IMR-90 (cell line): ENCODE measurements around the gene PIMREG. TPM values are rescaled to one million over a fixed set of nuclear protein-coding genes. Genes with fewer than 3 reads are reported as not detected.

ENCODE experiments used
- ATAC-seq: fragments of 200-7000 bp; cut with Tn5 transposase; 2 replicates; pipeline ENCODE4 v1.9.1; 2020; ENCODE audit warnings: low read depth, mild to moderate bottlenecking, moderate library complexity
- BruUV-seq: library from RNA; stranded (reverse); fragments of 400-500 nt; replicated peaks from 2 replicates; lab custom pipeline; 2021; lab: Mats Ljungman, UMichigan
- CTCF ChIA-PET: fragments of 300-600 bp; formaldehyde crosslinking; extraction: SDS; loops from one replicate; lab custom pipeline; 2021; ENCODE audit warnings: antibody characterized with exemption; lab: Yijun Ruan, JAX
- POLR2A ChIA-PET: fragments of 300-600 bp; sonication (Branson Sonifier 250); formaldehyde crosslinking; loops from one replicate; lab custom pipeline; 2022; ENCODE audit warnings: antibody characterized with exemption; ENCODE audit not compliant: unreplicated experiment; lab: Charles Lee
- DNase-seq: peaks from one replicate; pipeline ENCODE4 v3.0.0; 2013
- H2AFZ ChIP-seq: replicated peaks from 2 replicates; pipeline ENCODE3; 2013; ENCODE audit warnings: low read length, mild to moderate bottlenecking; ENCODE audit not compliant: poor library complexity
- H2AK5ac ChIP-seq: 2 replicates; pipeline ENCODE4 v1.6.1; 2013; ENCODE audit warnings: low read depth, low read length, inconsistent platforms
- H2AK9ac ChIP-seq: replicated peaks from 2 replicates; pipeline ENCODE3; 2013; ENCODE audit warnings: mild to moderate bottlenecking, low read depth, low read length, moderate library complexity; ENCODE audit not compliant: poor library complexity
- H2BK120ac ChIP-seq: 2 replicates; pipeline ENCODE4 v1.6.1; 2013; ENCODE audit warnings: low read depth, low read length, inconsistent platforms
- H2BK15ac ChIP-seq: 3 replicates; pipeline ENCODE4 v1.6.1; 2013; ENCODE audit warnings: low read depth, low read length, inconsistent platforms
- H2BK20ac ChIP-seq: 2 replicates; pipeline ENCODE4 v1.6.1; 2013; ENCODE audit warnings: low read depth, mild to moderate bottlenecking, inconsistent platforms, low read length, moderate library complexity
- H2BK5ac ChIP-seq: 2 replicates; pipeline ENCODE4 v1.6.1; 2013; ENCODE audit warnings: mild to moderate bottlenecking, low read depth, low read length, inconsistent platforms; ENCODE audit not compliant: poor library complexity, severe bottlenecking
- H3K14ac ChIP-seq: replicated peaks from 2 replicates; pipeline ENCODE4 v1.6.1; 2013; ENCODE audit warnings: low read depth, low read length, inconsistent platforms
- H3K18ac ChIP-seq: 2 replicates; pipeline ENCODE4 v1.6.1; 2013; ENCODE audit warnings: low read depth, low read length, control low read depth
- H3K23ac ChIP-seq: 2 replicates; pipeline ENCODE4 v1.6.1; 2013; ENCODE audit warnings: low read depth, low read length, inconsistent platforms
- H3K27ac ChIP-seq: 2 replicates; pipeline ENCODE4 v1.5.1; 2013; ENCODE audit warnings: mild to moderate bottlenecking, control low read depth, low read length; ENCODE audit not compliant: insufficient read depth
- H3K27me3 ChIP-seq: 2 replicates; pipeline ENCODE4 v1.6.1; 2013; ENCODE audit warnings: low read length; ENCODE audit not compliant: control insufficient read depth, insufficient read depth
- H3K36me3 ChIP-seq: 2 replicates; pipeline ENCODE4 v1.6.1; 2013; ENCODE audit warnings: low read length, mixed read lengths; ENCODE audit not compliant: control insufficient read depth, insufficient read depth
- H3K4ac ChIP-seq: 2 replicates; pipeline ENCODE4 v1.6.1; 2013; ENCODE audit warnings: low read depth, low read length, inconsistent platforms
- H3K4me1 ChIP-seq: 2 replicates; pipeline ENCODE4 v1.6.1; 2013; ENCODE audit warnings: low read length, mixed read lengths; ENCODE audit not compliant: control insufficient read depth, insufficient read depth
- H3K4me2 ChIP-seq: 2 replicates; pipeline ENCODE4 v1.6.1; 2013; ENCODE audit warnings: low read depth, mild to moderate bottlenecking, control low read depth, low read length, moderate library complexity
- H3K4me3 ChIP-seq: 2 replicates; pipeline ENCODE4 v1.5.1; 2013; ENCODE audit warnings: low read depth, mild to moderate bottlenecking, control low read depth, low read length, moderate library complexity; ENCODE audit not compliant: insufficient read depth
- H3K56ac ChIP-seq: 2 replicates; pipeline ENCODE4 v1.6.1; 2013; ENCODE audit warnings: low read length, inconsistent platforms; ENCODE audit not compliant: insufficient read depth; ENCODE audit errors: extremely low read depth
- H3K79me1 ChIP-seq, 2 experiments: 2 replicates each; pipeline ENCODE4 v1.6.1; 2013; ENCODE audit warnings: low read length in 2 of 2, inconsistent platforms in 1 of 2, low read depth in 1 of 2
- H3K9ac ChIP-seq: 2 replicates; pipeline ENCODE4 v1.6.1; 2013; ENCODE audit warnings: low read depth, low read length, control low read depth
- H3K9me1 ChIP-seq: 2 replicates; pipeline ENCODE4 v1.6.1; 2013; ENCODE audit warnings: low read length, inconsistent platforms; ENCODE audit not compliant: insufficient read depth
- H3K9me3 ChIP-seq: 2 replicates; pipeline ENCODE4 v1.6.1; 2013; ENCODE audit warnings: low read length; ENCODE audit not compliant: control insufficient read depth, insufficient read depth
- H4K20me1 ChIP-seq: 2 replicates; pipeline ENCODE4 v1.6.1; 2013; ENCODE audit warnings: low read length, inconsistent platforms; ENCODE audit not compliant: insufficient read depth
- H4K5ac ChIP-seq: 2 replicates; pipeline ENCODE4 v1.6.1; 2013; ENCODE audit warnings: mild to moderate bottlenecking, low read depth, low read length, control low read depth
- H4K8ac ChIP-seq, 2 experiments: 2 replicates each; pipeline ENCODE4 v1.6.1; 2013; ENCODE audit warnings: low read depth in 2 of 2, low read length in 2 of 2, control low read depth in 1 of 2, inconsistent platforms in 1 of 2
- H4K91ac ChIP-seq: 2 replicates; pipeline ENCODE4 v1.6.1; 2013; ENCODE audit warnings: low read depth, low read length, inconsistent platforms; ENCODE audit not compliant: insufficient read depth
- BHLHE40 ChIP-seq: fragments of 150-350 bp; IDR thresholded peaks from 2 replicates; pipeline ENCODE4 v1.6.1; 2016; ENCODE audit warnings: mild to moderate bottlenecking, low read depth, low read length
- CEBPB ChIP-seq: IDR thresholded peaks from 2 replicates; pipeline ENCODE4 v1.6.1; 2012; ENCODE audit warnings: low read depth, low read length, improper control_type of control experiment
- MAZ ChIP-seq: IDR thresholded peaks from 2 replicates; pipeline ENCODE4 v1.6.1; 2012; ENCODE audit warnings: low read depth, mild to moderate bottlenecking, low read length, improper control_type of control experiment, moderate library complexity, borderline replicate concordance
- MXI1 ChIP-seq: IDR thresholded peaks from 2 replicates; pipeline ENCODE4 v1.6.1; 2012; ENCODE audit warnings: low read depth, mild to moderate bottlenecking, low read length, moderate library complexity, borderline replicate concordance
- RCOR1 ChIP-seq: IDR thresholded peaks from 2 replicates; pipeline ENCODE4 v1.6.1; 2012; ENCODE audit warnings: mild to moderate bottlenecking, low read length, improper control_type of control experiment; ENCODE audit not compliant: insufficient replicate concordance
- RFX5 ChIP-seq: IDR thresholded peaks from 2 replicates; pipeline ENCODE4 v1.8.0; 2012; ENCODE audit warnings: low read depth, mild to moderate bottlenecking, low read length, moderate library complexity
- SMC3 ChIP-seq: fragments of 150-350 bp; IDR thresholded peaks from 2 replicates; pipeline ENCODE4 v1.6.1; 2016; ENCODE audit warnings: low read depth, mild to moderate bottlenecking, antibody characterized with exemption, low read length, moderate library complexity
- WGBS, 2 experiments: methylation state at CpG; one replicate each; pipeline versions ENCODE4 v1.1.5 to v1.1.7; 2013; ENCODE audit warnings: missing lambda C conversion rate in 2 of 2; ENCODE audit not compliant: insufficient read length in 1 of 2; ENCODE audit errors: extremely low coverage in 2 of 2; 5-methylcytosine and 5-hydroxymethylcytosine counted together
- dilution Hi-C: fragments of 300-500 bp; cut with HindIII; formaldehyde crosslinking; loops from one replicate; pipeline ENCODE4 v1.14.3; 2018; ENCODE audit warnings: low sequenced_read_pairs; ENCODE audit not compliant: unreplicated experiment
- in situ Hi-C: fragments of 300-500 bp; cut with MboI; formaldehyde crosslinking; loops from 3 replicates; pipeline ENCODE4 v1.14.3; 2019; ENCODE audit warnings: low sequenced_read_pairs, inconsistent platforms, mixed read lengths
- intact Hi-C: fragments of 100-400 bp; cut with micrococcal nuclease; formaldehyde crosslinking; loops from 2 replicates; pipeline ENCODE4 v1.10.0; 2022
- polyA plus RNA-seq, 3 experiments: library from polyadenylated mRNA; depleted of rRNA; stranded (reverse); fragments of >200 nt; gene quantifications; 2 replicates each; pipeline ENCODE4 v1.2.3, GENCODE V29; 2012; ENCODE audit warnings: low replicate concordance in 1 of 3
- total RNA-seq: library from RNA; depleted of rRNA; stranded (reverse); fragments of >200 nt; gene quantifications from 2 replicates; pipeline ENCODE4 v1.2.3, GENCODE V29; 2012
- TF ChIP-seq, protein P1 (sequence below): fragments of 150-350 bp; IDR thresholded peaks from 2 replicates; pipeline ENCODE4 v1.6.1; 2017; ENCODE audit warnings: mild to moderate bottlenecking, antibody characterized with exemption, low read length, low read depth
- TF ChIP-seq, protein P2 (sequence below): conservative IDR thresholded peaks from 2 replicates; pipeline ENCODE4 v1.5.1; 2012; ENCODE audit warnings: mild to moderate bottlenecking, low read depth, low read length, improper control_type of control experiment

Gene PIMREG
- total and polyA plus RNA-seq, 2 of the 4 experiments (the other 2 are of a cell fraction), result 21.5 to 25.9 TPM

DNA sequence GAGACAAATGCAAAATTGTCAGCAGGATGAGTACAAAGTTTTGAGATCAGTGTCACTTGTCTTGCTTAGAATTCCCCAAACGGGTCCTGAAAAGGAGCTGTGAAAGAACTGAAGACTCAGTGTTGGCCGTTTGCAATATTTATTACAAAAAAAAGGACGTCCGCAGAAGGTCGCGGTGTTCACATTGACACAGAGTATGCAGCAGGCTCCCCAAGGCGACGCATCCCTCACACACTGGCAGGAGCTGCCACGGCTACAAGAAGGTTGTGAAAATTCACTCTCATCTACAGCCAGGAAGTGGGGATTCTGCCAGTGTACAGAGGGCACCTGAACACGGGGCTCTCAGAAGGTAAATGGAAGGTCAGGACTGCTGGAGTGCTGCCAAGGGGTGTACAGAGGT, 35.5 kb upstream of the PIMREG start:
- H2AFZ ChIP-seq, result no peak overlapping the region
- no peak overlapping the region for H3K14ac ChIP-seq
- H3K9me1 ChIP-seq, result no peaks in the 10 kb centered on the region
- H3K27ac ChIP-seq, result no peak overlapping the region
- TF ChIP-seq SMC3, result no peak
- TF ChIP-seq, protein P1, sequence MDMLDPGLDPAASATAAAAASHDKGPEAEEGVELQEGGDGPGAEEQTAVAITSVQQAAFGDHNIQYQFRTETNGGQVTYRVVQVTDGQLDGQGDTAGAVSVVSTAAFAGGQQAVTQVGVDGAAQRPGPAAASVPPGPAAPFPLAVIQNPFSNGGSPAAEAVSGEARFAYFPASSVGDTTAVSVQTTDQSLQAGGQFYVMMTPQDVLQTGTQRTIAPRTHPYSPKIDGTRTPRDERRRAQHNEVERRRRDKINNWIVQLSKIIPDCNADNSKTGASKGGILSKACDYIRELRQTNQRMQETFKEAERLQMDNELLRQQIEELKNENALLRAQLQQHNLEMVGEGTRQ, result no peak
- TF ChIP-seq, protein P2, sequence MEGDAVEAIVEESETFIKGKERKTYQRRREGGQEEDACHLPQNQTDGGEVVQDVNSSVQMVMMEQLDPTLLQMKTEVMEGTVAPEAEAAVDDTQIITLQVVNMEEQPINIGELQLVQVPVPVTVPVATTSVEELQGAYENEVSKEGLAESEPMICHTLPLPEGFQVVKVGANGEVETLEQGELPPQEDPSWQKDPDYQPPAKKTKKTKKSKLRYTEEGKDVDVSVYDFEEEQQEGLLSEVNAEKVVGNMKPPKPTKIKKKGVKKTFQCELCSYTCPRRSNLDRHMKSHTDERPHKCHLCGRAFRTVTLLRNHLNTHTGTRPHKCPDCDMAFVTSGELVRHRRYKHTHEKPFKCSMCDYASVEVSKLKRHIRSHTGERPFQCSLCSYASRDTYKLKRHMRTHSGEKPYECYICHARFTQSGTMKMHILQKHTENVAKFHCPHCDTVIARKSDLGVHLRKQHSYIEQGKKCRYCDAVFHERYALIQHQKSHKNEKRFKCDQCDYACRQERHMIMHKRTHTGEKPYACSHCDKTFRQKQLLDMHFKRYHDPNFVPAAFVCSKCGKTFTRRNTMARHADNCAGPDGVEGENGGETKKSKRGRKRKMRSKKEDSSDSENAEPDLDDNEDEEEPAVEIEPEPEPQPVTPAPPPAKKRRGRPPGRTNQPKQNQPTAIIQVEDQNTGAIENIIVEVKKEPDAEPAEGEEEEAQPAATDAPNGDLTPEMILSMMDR, result no peak
- TF ChIP-seq MXI1, result no peak
- TF ChIP-seq MAZ, result no peak
- no peak for TF ChIP-seq RCOR1
- TF ChIP-seq RFX5, result no peak
- TF ChIP-seq CEBPB, result no peak
- no peak for TF ChIP-seq BHLHE40
- no peaks in the 10 kb centered on the region for H3K79me1 ChIP-seq
- no peak overlapping the region for H3K4me2 ChIP-seq
- no peak overlapping the region for H4K91ac ChIP-seq
- H3K4me3 ChIP-seq, result no peak overlapping the region
- dilution Hi-C loops (no loop called here), in situ Hi-C loops (loop anchor here (25.0 kb wide), 1 partner anchor 221 kb away; no protein-coding TSS in a partner anchor), intact Hi-C loops (loop anchor here (10.0 kb wide), 1 partner anchor 114 kb away; no protein-coding TSS in a partner anchor)
- no peak overlapping the region for H3K9ac ChIP-seq
- no peak overlapping the region for H2BK120ac ChIP-seq
- no peak overlapping the region for H4K5ac ChIP-seq
- H2BK5ac ChIP-seq, result no peak overlapping the region
- no TSS peak for BruUV-seq
- H3K9me3 ChIP-seq, result no peaks in the 10 kb centered on the region
- H3K23ac ChIP-seq, result no peak overlapping the region
- ChIA-PET POLR2A (interaction anchor here (0.7 kb wide), 1 partner anchor 38 kb away, joined by 9 read pairs; no protein-coding TSS in a partner anchor), CTCF (no interaction called here)
- no peak overlapping the region for H2AK9ac ChIP-seq
- no peak overlapping the region for H3K4ac ChIP-seq
- no peak overlapping the region for H2BK15ac ChIP-seq
- peaks cover 10% of the 10 kb centered on the region; the same call in 1 of the 2 replicates for H3K27me3 ChIP-seq
- WGBS, 2 experiments, result 17% methylated on average over 1 of the region's 10 CpGs; no CpG with 5 or more reads in 1 of the 2 experiments
- H4K8ac ChIP-seq, result no peak overlapping the region
- no peak overlapping the region for H2AK5ac ChIP-seq
- H3K18ac ChIP-seq, result no peak overlapping the region
- H2BK20ac ChIP-seq, result no peak overlapping the region
- no peaks in the 10 kb centered on the region for H3K4me1 ChIP-seq
- H4K20me1 ChIP-seq, result no peaks in the 10 kb centered on the region
- no peaks in the 10 kb centered on the region for H3K36me3 ChIP-seq
- DNase-seq, result no peak
- no peak for ATAC-seq
- H3K56ac ChIP-seq, result no peak overlapping the region
